SK-N-SH treated with all-trans-retinoic acid at 6 μM for 48 hours (cell line): ENCODE measurements around the gene DCC.

Experiments
- ARNTL ChIP-seq: fragments of 450-650 bp; formaldehyde crosslinking; IDR thresholded peaks from 2 replicates; pipeline ENCODE4 v1.5.0; 2020; ENCODE audit warnings: low read depth, mild to moderate bottlenecking, moderate library complexity, borderline replicate concordance
- CREB5 ChIP-seq: fragments of 250-450 bp; sonication (Bioruptor Pico); IDR thresholded peaks from 2 replicates; pipeline ENCODE4 v1.5.1; 2020; ENCODE audit warnings: low read depth, mild to moderate bottlenecking, moderate library complexity
- CSDC2 ChIP-seq: fragments of 250-450 bp; sonication (Bioruptor Pico); IDR thresholded peaks from 2 replicates; pipeline ENCODE4 v1.5.0; 2020; ENCODE audit warnings: mild to moderate bottlenecking, moderate library complexity
- CSRNP3 ChIP-seq: fragments of 250-450 bp; sonication (Bioruptor Pico); IDR thresholded peaks from 2 replicates; pipeline ENCODE4 v1.5.1; 2021; ENCODE audit warnings: mild to moderate bottlenecking, moderate library complexity
- ESRRG ChIP-seq: fragments of 250-450 bp; sonication (Bioruptor Pico); IDR thresholded peaks from 2 replicates; pipeline ENCODE4 v1.6.1; 2021; ENCODE audit warnings: mild to moderate bottlenecking
- ISL1 ChIP-seq: fragments of 250-450 bp; sonication (Bioruptor Pico); IDR thresholded peaks from 2 replicates; pipeline ENCODE4 v2.1.2; 2022; ENCODE audit warnings: mild to moderate bottlenecking, moderate library complexity
- PATZ1 ChIP-seq: fragments of 250-450 bp; sonication (Bioruptor Pico); IDR thresholded peaks from 2 replicates; pipeline ENCODE4 v1.8.0; 2020; ENCODE audit warnings: mild to moderate bottlenecking, moderate library complexity, borderline replicate concordance
- PPARA ChIP-seq: fragments of 250-450 bp; sonication (Bioruptor Pico); IDR thresholded peaks from 2 replicates; pipeline ENCODE4 v1.5.0; 2020; ENCODE audit warnings: mild to moderate bottlenecking, borderline replicate concordance
- ZFP3 ChIP-seq: fragments of 250-450 bp; sonication (Bioruptor Pico); IDR thresholded peaks from 2 replicates; pipeline ENCODE4 v1.5.0; 2020; ENCODE audit warnings: mild to moderate bottlenecking, moderate library complexity
- ZFP30 ChIP-seq: fragments of 450-650 bp; formaldehyde crosslinking; IDR thresholded peaks from 2 replicates; pipeline ENCODE4 v1.5.0; 2022; ENCODE audit warnings: mild to moderate bottlenecking, moderate library complexity

DNA sequence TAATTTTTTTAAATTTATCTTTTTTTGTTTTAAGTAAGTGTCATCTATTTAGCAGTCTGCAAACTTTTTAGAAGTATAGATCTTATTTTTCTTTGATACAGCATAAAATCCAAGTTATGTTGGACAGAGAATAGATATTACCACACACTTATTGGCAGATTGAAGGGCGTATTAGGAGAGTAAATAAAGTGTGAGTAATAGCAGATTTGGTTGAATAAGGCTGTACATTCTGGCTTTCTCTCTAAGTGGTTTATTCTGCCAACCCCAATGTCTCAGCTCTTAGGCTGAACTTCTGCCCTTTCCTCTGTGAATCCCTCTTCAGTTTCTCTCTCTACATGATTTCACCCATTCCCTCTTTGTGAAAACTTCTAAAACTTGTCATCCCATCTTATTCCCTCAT, 651.2 kb downstream of the DCC start:
- TF ChIP-seq ZFP30 (CRISPR knock-in tag) (no peak), PATZ1 (CRISPR knock-in tag) (no peak), CSRNP3 (no peak), ARNTL (CRISPR knock-in tag) (no peak), ISL1 (CRISPR knock-in tag) (no peak), PPARA (CRISPR knock-in tag) (no peak), ESRRG (no peak), ZFP3 (CRISPR knock-in tag) (no peak), CREB5 (CRISPR knock-in tag) (no peak), CSDC2 (CRISPR knock-in tag) (no peak)
